ENCODE measurements around the gene BID. TPM values are rescaled to one million over a fixed set of nuclear protein-coding genes. Genes with fewer than 3 reads are reported as not detected.

The BID gene
- total and polyA plus RNA-seq, 12 donors, result 3.8 to 26.6 (median 10.6) TPM

GRCh38 chr22:17789379-17790200, 15.3 kb upstream of the BID start:
- no peaks in the 10 kb centered on the region for H3K27me3 ChIP-seq
- H3K27ac ChIP-seq, result no peak overlapping the region
- intact Hi-C loops (cut with DNase I), result loop anchor here in 1 of 2 donors (10.0 kb wide), 1 partner anchor 235 kb away; no protein-coding TSS in a partner anchor
- H3K4me3 ChIP-seq, result no peak overlapping the region
- WGBS, 4 donors, result 92 to 94% (median 93%) methylated on average over 23 to 27 of the region's 27 CpGs
- DNase-seq, result no peak
- peaks cover 0 to 22% of the 10 kb centered on the region in 2 donors for H3K36me3 ChIP-seq (replicated peaks in 1 of 2)
- TF ChIP-seq POLR2A (IDR thresholded peaks at IDR 0.05) (no peak), CTCF (IDR thresholded peaks at IDR 0.05) (no peak)
- H3K9me3 ChIP-seq (replicated peaks in 1 of 3), result no peaks in the 10 kb centered on the region
- peaks cover 0 to 4% of the 10 kb centered on the region in 2 donors for H3K4me1 ChIP-seq (replicated peaks in 1 of 2)

GRCh38 chr22:17788528-17789378, 14.5 kb upstream of the BID start:
- Histone ChIP-seq H3K36me3 (replicated peaks in 1 of 2) (peaks cover 0 to 22% of the 10 kb centered on the region in 2 donors), H3K9me3 (replicated peaks in 1 of 3) (no peaks in the 10 kb centered on the region), H3K4me1 (replicated peaks in 1 of 2) (peaks cover 0 to 4% of the 10 kb centered on the region in 2 donors), H3K4me3 (no peak overlapping the region), H3K27ac (no peak overlapping the region), H3K27me3 (no peaks in the 10 kb centered on the region)
- no peak for DNase-seq
- 82 to 92% (median 87%) methylated on average over 13 to 32 of the region's 32 CpGs for WGBS, 4 donors
- TF ChIP-seq CTCF (IDR thresholded peaks at IDR 0.05) (no peak), POLR2A (IDR thresholded peaks at IDR 0.05) (no peak)
- intact Hi-C loops (cut with DNase I), result loop anchor here in 1 of 2 donors (10.0 kb wide), 1 partner anchor 234 kb away; no protein-coding TSS in a partner anchor

GRCh38 chr22:17787716-17788330, 13.6 kb upstream of the BID start:
- no peaks in the 10 kb centered on the region for H3K9me3 ChIP-seq (replicated peaks in 1 of 3)
- no peak overlapping the region for H3K4me3 ChIP-seq
- H3K27me3 ChIP-seq, result no peaks in the 10 kb centered on the region
- WGBS, 4 donors, result 84 to 93% (median 90%) methylated on average over 9 to 21 of the region's 21 CpGs
- peak overlapping the region in 2 of 5 donors; percentile 47 to 75 for H3K27ac ChIP-seq
- TF ChIP-seq POLR2A (IDR thresholded peaks at IDR 0.05), result no peak
- TF ChIP-seq CTCF (IDR thresholded peaks at IDR 0.05), result no peak
- intact Hi-C loops (cut with DNase I), result loop anchor here in 1 of 2 donors (10.0 kb wide), 1 partner anchor 233 kb away; no protein-coding TSS in a partner anchor
- DNase-seq, result no peak
- peaks cover 0 to 22% of the 10 kb centered on the region in 2 donors for H3K36me3 ChIP-seq (replicated peaks in 1 of 2)
- H3K4me1 ChIP-seq (replicated peaks in 1 of 2), result peaks cover 0 to 4% of the 10 kb centered on the region in 2 donors

All from adrenal gland (tissue), 12 donors.